GM12878 (cell line): ENCODE results near the gene SLC39A11. TPM values are rescaled to one million over a fixed set of nuclear protein-coding genes. Genes with fewer than 3 reads are reported as not detected.

Experiments used
- ATAC-seq: fragments of 200-7000 bp; cut with Tn5 transposase; 3 replicates; pipeline ENCODE4 v1.9.1; 2020; ENCODE audit warnings: mild to moderate bottlenecking, moderate library complexity
- BruUV-seq: library from RNA; stranded (reverse); fragments of 400-500 nt; replicated peaks from 2 replicates; lab custom pipeline; 2021; lab: Mats Ljungman, UMichigan
- CTCF ChIA-PET: fragments of 300-600 bp; sonication (Branson Sonifier 250); formaldehyde crosslinking; extraction: SDS; loops from one replicate; lab custom pipeline; 2021; ENCODE audit warnings: inconsistent platforms; lab: Yijun Ruan, JAX
- POLR2A ChIA-PET: fragments of 350-600 bp; formaldehyde crosslinking; extraction: SDS; loops from one replicate; lab custom pipeline; 2021; ENCODE audit warnings: inconsistent platforms; lab: Charles Lee
- RAD21 ChIA-PET: fragments of 300-600 bp; sonication (Branson Sonifier 250); formaldehyde crosslinking; loops from one replicate; lab custom pipeline; 2023; ENCODE audit warnings: antibody characterized with exemption; ENCODE audit not compliant: unreplicated experiment; lab: Charles Lee
- SMC1A ChIA-PET: fragments of 300-600 bp; sonication (Branson Sonifier 250); formaldehyde crosslinking; loops from one replicate; lab custom pipeline; 2023; ENCODE audit not compliant: unreplicated experiment, uncharacterized antibody; lab: Charles Lee
- DNase-seq: peaks from one replicate; pipeline ENCODE4 v3.0.0-alpha.2; 2011; ENCODE audit warnings: low read depth, low spot score
- FAIRE-seq: peaks from 3 replicates; lab custom pipeline; 2011; peaks lifted over from hg19 to GRCh38; lab: Jason Lieb, UNC
- H2AFZ ChIP-seq: 2 replicates; pipeline ENCODE4 v1.6.0; 2011; ENCODE audit warnings: low read depth, low read length, control low read depth; ENCODE audit not compliant: control insufficient read depth
- H3K27ac ChIP-seq: 2 replicates; pipeline ENCODE4 v1.5.1; 2011; ENCODE audit warnings: control low read depth; ENCODE audit not compliant: control insufficient read depth, insufficient read depth
- H3K27me3 ChIP-seq, 2 experiments: replicated peaks in 1 of 2; 2 replicates each; pipeline versions ENCODE4 v1.6.0 to v1.6.1; 2011; ENCODE audit warnings: low read length in 1 of 2; ENCODE audit not compliant: control insufficient read depth in 2 of 2, insufficient read depth in 2 of 2
- H3K36me3 ChIP-seq, 2 experiments: 2 replicates each; pipeline ENCODE4 v1.5.1; 2011; ENCODE audit warnings: low read length in 1 of 2; ENCODE audit not compliant: control insufficient read depth in 2 of 2, insufficient read depth in 2 of 2
- H3K4me1 ChIP-seq: 2 replicates; pipeline ENCODE4 v1.6.1; 2011; ENCODE audit warnings: mild to moderate bottlenecking, low read length, moderate library complexity, mixed read lengths; ENCODE audit not compliant: control insufficient read depth, insufficient read depth
- H3K4me2 ChIP-seq: 2 replicates; pipeline ENCODE4 v1.6.0; 2011; ENCODE audit warnings: control low read depth; ENCODE audit not compliant: control insufficient read depth, insufficient read depth
- H3K4me3 ChIP-seq: fragments of 200-600 bp; sonication (generic); 2 replicates; pipeline ENCODE4 v1.5.1; 2016
- H3K79me2 ChIP-seq: 2 replicates; pipeline ENCODE4 v1.6.0; 2011; ENCODE audit warnings: low read length; ENCODE audit not compliant: control insufficient read depth, insufficient read depth
- H3K9ac ChIP-seq: 2 replicates; pipeline ENCODE4 v1.8.0; 2011; ENCODE audit warnings: low read length, control low read depth, mixed read lengths; ENCODE audit not compliant: control insufficient read depth, insufficient read depth
- H3K9me3 ChIP-seq: replicated peaks from 3 replicates; pipeline ENCODE4 v1.5.1; 2011; ENCODE audit warnings: mild to moderate bottlenecking, low read length; ENCODE audit not compliant: control insufficient read depth, insufficient read depth
- H4K20me1 ChIP-seq: 2 replicates; pipeline ENCODE4 v1.6.0; 2011; ENCODE audit not compliant: control insufficient read depth, insufficient read depth
- ASH2L ChIP-seq: fragments of 300-600, 200-600 bp; sonication (generic); IDR thresholded peaks from 2 replicates; pipeline ENCODE4 v1.6.1; 2017; ENCODE audit warnings: low read depth, mild to moderate bottlenecking, borderline replicate concordance
- BMI1 ChIP-seq: fragments of 450-650 bp; IDR thresholded peaks from 2 replicates; pipeline ENCODE4 v1.6.1; 2016; ENCODE audit warnings: mild to moderate bottlenecking, moderate library complexity, borderline replicate concordance
- ESRRA ChIP-seq: IDR thresholded peaks from 2 replicates; pipeline ENCODE4 v1.6.1; 2012; ENCODE audit warnings: mild to moderate bottlenecking, low read length, improper control_type of control experiment
- FOS ChIP-seq: IDR thresholded peaks from 3 replicates; pipeline ENCODE4 v1.6.1; 2011; ENCODE audit warnings: borderline replicate concordance; ENCODE audit not compliant: insufficient read length; ENCODE audit errors: extremely low read depth
- SIN3A ChIP-seq: IDR thresholded peaks from 2 replicates; pipeline ENCODE4 v1.6.1; 2012; ENCODE audit warnings: low read depth, low read length, improper control_type of control experiment
- SMAD5 ChIP-seq: IDR thresholded peaks from 2 replicates; pipeline ENCODE4 v1.6.1; 2016; ENCODE audit warnings: antibody characterized with exemption, low read depth
- TAF1 ChIP-seq: IDR thresholded peaks from 2 replicates; pipeline ENCODE4 v1.6.1; 2011; ENCODE audit warnings: mild to moderate bottlenecking, low read depth, low read length, borderline replicate concordance
- ZSCAN29 ChIP-seq: fragments of 450-650 bp; IDR thresholded peaks from 2 replicates; pipeline ENCODE4 v1.6.1; 2017; ENCODE audit warnings: mild to moderate bottlenecking, moderate library complexity
- WGBS: methylation state at CpG from one replicate; pipeline ENCODE4 v1.1.6; 2016; ENCODE audit warnings: low lambda C conversion rate; ENCODE audit not compliant: insufficient replicate concordance, insufficient coverage; ENCODE audit errors: missing lambda C conversion rate; 5-methylcytosine and 5-hydroxymethylcytosine counted together
- in situ Hi-C: fragments of 300-500 bp; cut with MboI; formaldehyde crosslinking; loops from 9 replicates; pipeline ENCODE4 v1.14.3; 2018; ENCODE audit warnings: mixed read lengths
- intact Hi-C: fragments of 100-400 bp; cut with micrococcal nuclease; formaldehyde crosslinking; loops from one replicate; pipeline ENCODE4 v1.14.2; 2022; ENCODE audit not compliant: unreplicated experiment
- polyA plus RNA-seq, 11 experiments: library from polyadenylated mRNA; depleted of rRNA in 4 of 11; unstranded in 6 of 11; stranded (reverse) in 5 of 11; fragments of >200 nt; fragmentation: Nextera tagmentation in 4 of 11; fragmentation: Illumina TruSeq in 1 of 11; extraction: Ambion mirVana in 4 of 11; extraction: Trizol in 1 of 11; gene quantifications; 1 replicate in 1 of 11; 2 replicates in 10 of 11; pipeline versions ENCODE4 v1.2.1 to v1.2.3, GENCODE V29; 2011 to 2016; ENCODE audit warnings: inconsistent platforms in 2 of 11, missing spikeins in 2 of 11, low read depth in 1 of 11
- total RNA-seq, 4 experiments: library from RNA; depleted of rRNA in 3 of 4; stranded (reverse); fragments of >200 nt in 3 of 4; fragmentation: Illumina TruSeq in 1 of 4; extraction: Trizol in 1 of 4; gene quantifications; 2 replicates each; pipeline versions ENCODE4 v1.2.1 to v1.2.3, GENCODE V29; 2013 to 2021
- TF ChIP-seq, protein P1 (sequence below): fragments of 450-650 bp; IDR thresholded peaks from 2 replicates; pipeline ENCODE4 v1.6.1; 2017; ENCODE audit warnings: mild to moderate bottlenecking, low read depth, inconsistent platforms; ENCODE audit not compliant: poor library complexity, severe bottlenecking
- TF ChIP-seq, protein P2 (sequence below): fragments of 450-650 bp; IDR thresholded peaks from 2 replicates; pipeline ENCODE4 v1.6.1; 2017; ENCODE audit warnings: borderline replicate concordance
- TF ChIP-seq, protein P3 (sequence below): fragments of 450-650 bp; IDR thresholded peaks from 2 replicates; pipeline ENCODE4 v1.6.1; 2014; ENCODE audit warnings: mild to moderate bottlenecking
- TF ChIP-seq, protein P4 (sequence below): fragments of 450-650 bp; formaldehyde crosslinking; IDR thresholded peaks from 2 replicates; pipeline ENCODE4 v1.5.0; 2022; ENCODE audit warnings: mild to moderate bottlenecking, missing genetic modification characterization
- TF ChIP-seq, protein P5 (sequence below): fragments of 450-650 bp; conservative IDR thresholded peaks from 2 replicates; pipeline ENCODE4 v1.6.1; 2017; ENCODE audit warnings: mild to moderate bottlenecking, moderate library complexity

SLC39A11 gene
- total and polyA plus RNA-seq, 10 of the 15 experiments (the other 5 are each of a cell fraction or from before 2014, with no cell fraction given), result 8.6 to 23.8 (median 14.0) TPM

DNA sequence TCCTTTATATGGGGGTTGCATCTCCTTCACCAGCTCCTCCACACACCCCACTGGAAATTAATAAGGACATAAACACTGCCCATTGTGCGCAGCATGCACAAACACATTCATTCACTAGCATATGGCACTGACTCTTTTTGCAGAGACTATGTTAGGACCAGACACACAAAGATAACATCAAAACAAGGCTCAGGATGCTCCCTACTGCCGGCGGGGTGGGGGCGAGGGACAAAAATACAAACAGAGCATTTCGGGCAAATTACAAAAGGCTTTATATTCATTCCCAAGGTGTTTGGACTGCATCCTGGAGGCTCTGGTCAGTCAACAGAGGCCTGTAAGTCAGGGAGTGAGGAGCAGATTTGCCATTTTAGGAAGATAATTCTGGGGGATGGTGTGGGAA, 299.7 kb downstream of the SLC39A11 start (continued):
- TF ChIP-seq, protein P1, sequence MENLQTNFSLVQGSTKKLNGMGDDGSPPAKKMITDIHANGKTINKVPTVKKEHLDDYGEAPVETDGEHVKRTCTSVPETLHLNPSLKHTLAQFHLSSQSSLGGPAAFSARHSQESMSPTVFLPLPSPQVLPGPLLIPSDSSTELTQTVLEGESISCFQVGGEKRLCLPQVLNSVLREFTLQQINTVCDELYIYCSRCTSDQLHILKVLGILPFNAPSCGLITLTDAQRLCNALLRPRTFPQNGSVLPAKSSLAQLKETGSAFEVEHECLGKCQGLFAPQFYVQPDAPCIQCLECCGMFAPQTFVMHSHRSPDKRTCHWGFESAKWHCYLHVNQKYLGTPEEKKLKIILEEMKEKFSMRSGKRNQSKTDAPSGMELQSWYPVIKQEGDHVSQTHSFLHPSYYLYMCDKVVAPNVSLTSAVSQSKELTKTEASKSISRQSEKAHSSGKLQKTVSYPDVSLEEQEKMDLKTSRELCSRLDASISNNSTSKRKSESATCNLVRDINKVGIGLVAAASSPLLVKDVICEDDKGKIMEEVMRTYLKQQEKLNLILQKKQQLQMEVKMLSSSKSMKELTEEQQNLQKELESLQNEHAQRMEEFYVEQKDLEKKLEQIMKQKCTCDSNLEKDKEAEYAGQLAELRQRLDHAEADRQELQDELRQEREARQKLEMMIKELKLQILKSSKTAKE, result no peak

DNA sequence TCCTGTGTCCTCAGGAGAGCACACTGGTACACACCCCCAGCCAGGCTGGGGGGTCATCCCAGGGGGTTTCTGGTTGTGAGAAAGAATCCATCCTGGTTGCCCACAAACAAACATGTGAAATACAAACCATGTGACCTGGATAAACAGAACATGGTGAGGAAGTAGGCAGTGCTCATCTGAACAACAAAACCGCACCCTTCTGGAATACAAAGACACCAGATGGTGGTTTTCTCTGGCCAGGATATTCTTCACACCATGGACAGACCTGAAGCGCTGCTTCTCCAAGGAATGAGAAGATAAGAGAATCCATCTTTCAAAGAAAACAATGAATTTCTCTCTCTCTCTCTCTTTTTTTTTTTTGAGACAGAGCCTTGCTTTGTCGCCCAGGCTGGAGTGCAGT, 302.3 kb downstream of the SLC39A11 start:
- ChIA-PET SMC1A (no interaction called here), POLR2A (no interaction called here), CTCF (no interaction called here), RAD21 (no interaction called here)
- Histone ChIP-seq H3K27me3 (no peaks in the 10 kb centered on the region), H3K9me3 (peaks cover 13% of the 10 kb centered on the region; the same call in 2 of the 3 replicates), H3K4me3 (no peak overlapping the region), H3K27ac (no peak overlapping the region), H2AFZ (no peak overlapping the region), H3K79me2 (no peaks in the 10 kb centered on the region), H3K9ac (no peak overlapping the region), H3K4me2 (no peak overlapping the region), H3K4me1 (no peaks in the 10 kb centered on the region), H4K20me1 (no peaks in the 10 kb centered on the region), H3K36me3 (0 out of 4 replicates have a peak, but pooled peaks cover 0 to 2% of the 10 kb centered on the region in 2 experiments)
- ATAC-seq (no peak), FAIRE-seq (no peak), DNase-seq (no peak)
- 94% methylated on average over 2 of the region's 3 CpGs for WGBS
- in situ Hi-C loops, result no loop called here
- no TSS peak for BruUV-seq
- intact Hi-C loops, result no loop called here
- TF ChIP-seq FOS (no peak), ESRRA (no peak), ZSCAN29 (no peak), TAF1 (no peak), ASH2L (no peak), BMI1 (no peak), SMAD5 (no peak), SIN3A (no peak)
- TF ChIP-seq, protein P2, sequence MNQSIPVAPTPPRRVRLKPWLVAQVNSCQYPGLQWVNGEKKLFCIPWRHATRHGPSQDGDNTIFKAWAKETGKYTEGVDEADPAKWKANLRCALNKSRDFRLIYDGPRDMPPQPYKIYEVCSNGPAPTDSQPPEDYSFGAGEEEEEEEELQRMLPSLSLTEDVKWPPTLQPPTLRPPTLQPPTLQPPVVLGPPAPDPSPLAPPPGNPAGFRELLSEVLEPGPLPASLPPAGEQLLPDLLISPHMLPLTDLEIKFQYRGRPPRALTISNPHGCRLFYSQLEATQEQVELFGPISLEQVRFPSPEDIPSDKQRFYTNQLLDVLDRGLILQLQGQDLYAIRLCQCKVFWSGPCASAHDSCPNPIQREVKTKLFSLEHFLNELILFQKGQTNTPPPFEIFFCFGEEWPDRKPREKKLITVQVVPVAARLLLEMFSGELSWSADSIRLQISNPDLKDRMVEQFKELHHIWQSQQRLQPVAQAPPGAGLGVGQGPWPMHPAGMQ, result no peak
- TF ChIP-seq, protein P3, sequence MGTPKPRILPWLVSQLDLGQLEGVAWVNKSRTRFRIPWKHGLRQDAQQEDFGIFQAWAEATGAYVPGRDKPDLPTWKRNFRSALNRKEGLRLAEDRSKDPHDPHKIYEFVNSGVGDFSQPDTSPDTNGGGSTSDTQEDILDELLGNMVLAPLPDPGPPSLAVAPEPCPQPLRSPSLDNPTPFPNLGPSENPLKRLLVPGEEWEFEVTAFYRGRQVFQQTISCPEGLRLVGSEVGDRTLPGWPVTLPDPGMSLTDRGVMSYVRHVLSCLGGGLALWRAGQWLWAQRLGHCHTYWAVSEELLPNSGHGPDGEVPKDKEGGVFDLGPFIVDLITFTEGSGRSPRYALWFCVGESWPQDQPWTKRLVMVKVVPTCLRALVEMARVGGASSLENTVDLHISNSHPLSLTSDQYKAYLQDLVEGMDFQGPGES, result no peak
- TF ChIP-seq, protein P4, sequence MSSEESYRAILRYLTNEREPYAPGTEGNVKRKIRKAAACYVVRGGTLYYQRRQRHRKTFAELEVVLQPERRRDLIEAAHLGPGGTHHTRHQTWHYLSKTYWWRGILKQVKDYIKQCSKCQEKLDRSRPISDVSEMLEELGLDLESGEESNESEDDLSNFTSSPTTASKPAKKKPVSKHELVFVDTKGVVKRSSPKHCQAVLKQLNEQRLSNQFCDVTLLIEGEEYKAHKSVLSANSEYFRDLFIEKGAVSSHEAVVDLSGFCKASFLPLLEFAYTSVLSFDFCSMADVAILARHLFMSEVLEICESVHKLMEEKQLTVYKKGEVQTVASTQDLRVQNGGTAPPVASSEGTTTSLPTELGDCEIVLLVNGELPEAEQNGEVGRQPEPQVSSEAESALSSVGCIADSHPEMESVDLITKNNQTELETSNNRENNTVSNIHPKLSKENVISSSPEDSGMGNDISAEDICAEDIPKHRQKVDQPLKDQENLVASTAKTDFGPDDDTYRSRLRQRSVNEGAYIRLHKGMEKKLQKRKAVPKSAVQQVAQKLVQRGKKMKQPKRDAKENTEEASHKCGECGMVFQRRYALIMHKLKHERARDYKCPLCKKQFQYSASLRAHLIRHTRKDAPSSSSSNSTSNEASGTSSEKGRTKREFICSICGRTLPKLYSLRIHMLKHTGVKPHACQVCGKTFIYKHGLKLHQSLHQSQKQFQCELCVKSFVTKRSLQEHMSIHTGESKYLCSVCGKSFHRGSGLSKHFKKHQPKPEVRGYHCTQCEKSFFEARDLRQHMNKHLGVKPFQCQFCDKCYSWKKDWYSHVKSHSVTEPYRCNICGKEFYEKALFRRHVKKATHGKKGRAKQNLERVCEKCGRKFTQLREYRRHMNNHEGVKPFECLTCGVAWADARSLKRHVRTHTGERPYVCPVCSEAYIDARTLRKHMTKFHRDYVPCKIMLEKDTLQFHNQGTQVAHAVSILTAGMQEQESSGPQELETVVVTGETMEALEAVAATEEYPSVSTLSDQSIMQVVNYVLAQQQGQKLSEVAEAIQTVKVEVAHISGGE (CRISPR knock-in tag), result no peak
- TF ChIP-seq, protein P5, sequence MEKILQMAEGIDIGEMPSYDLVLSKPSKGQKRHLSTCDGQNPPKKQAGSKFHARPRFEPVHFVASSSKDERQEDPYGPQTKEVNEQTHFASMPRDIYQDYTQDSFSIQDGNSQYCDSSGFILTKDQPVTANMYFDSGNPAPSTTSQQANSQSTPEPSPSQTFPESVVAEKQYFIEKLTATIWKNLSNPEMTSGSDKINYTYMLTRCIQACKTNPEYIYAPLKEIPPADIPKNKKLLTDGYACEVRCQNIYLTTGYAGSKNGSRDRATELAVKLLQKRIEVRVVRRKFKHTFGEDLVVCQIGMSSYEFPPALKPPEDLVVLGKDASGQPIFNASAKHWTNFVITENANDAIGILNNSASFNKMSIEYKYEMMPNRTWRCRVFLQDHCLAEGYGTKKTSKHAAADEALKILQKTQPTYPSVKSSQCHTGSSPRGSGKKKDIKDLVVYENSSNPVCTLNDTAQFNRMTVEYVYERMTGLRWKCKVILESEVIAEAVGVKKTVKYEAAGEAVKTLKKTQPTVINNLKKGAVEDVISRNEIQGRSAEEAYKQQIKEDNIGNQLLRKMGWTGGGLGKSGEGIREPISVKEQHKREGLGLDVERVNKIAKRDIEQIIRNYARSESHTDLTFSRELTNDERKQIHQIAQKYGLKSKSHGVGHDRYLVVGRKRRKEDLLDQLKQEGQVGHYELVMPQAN, result no peak
